Ovary (tissue), 9 donors: ENCODE measurements around the gene FZD8. TPM values are rescaled to one million over a fixed set of nuclear protein-coding genes. Genes with fewer than 3 reads are reported as not detected.

ENCODE experiments used
- DNase-seq, 5 donors: peaks; one replicate each; pipeline ENCODE4 v3.0.0-alpha.2; 2019 to 2020
- H3K27ac ChIP-seq, 2 donors: fragments of 200-600 bp; one replicate each; pipeline versions ENCODE4 v1.5.1 to v1.8.0; 2019 to 2022
- H3K27me3 ChIP-seq: fragments of 200-600 bp; one replicate; pipeline ENCODE4 v1.8.0; 2022
- H3K36me3 ChIP-seq: fragments of 200-600 bp; sonication (generic); one replicate; pipeline ENCODE4 v1.5.1; 2019
- H3K4me1 ChIP-seq: one replicate; pipeline ENCODE4 v1.8.1; 2013; ENCODE audit warnings: mild to moderate bottlenecking, moderate library complexity; ENCODE audit not compliant: insufficient read depth
- H3K4me3 ChIP-seq: fragments of 200-600 bp; sonication (generic); one replicate; pipeline ENCODE4 v1.5.1; 2017
- H3K9me3 ChIP-seq, 2 donors: fragments of 200-600 bp in 1 of 2; sonication (generic) in 1 of 2; one replicate each; pipeline versions ENCODE4 v1.5.1 to v1.8.1; 2013 to 2019; ENCODE audit warnings: mild to moderate bottlenecking in 1 of 2, moderate library complexity in 1 of 2
- CTCF ChIP-seq, 3 donors: fragments of 450-650 bp in 2 of 3; fragments of 200-600 bp in 1 of 3; IDR thresholded peaks; one replicate each; pipeline versions ENCODE4 v1.5.1 to v1.8.0; 2016 to 2022; ENCODE audit warnings: antibody characterized with exemption in 3 of 3, mild to moderate bottlenecking in 1 of 3
- EP300 ChIP-seq: sonication (generic); formaldehyde crosslinking; IDR thresholded peaks from one replicate; pipeline ENCODE4 v1.6.1; 2017; ENCODE audit warnings: antibody characterized with exemption
- POLR2A ChIP-seq: fragments of 450-650 bp; IDR thresholded peaks from one replicate; pipeline ENCODE4 v1.6.1; 2017; ENCODE audit warnings: antibody characterized with exemption, mild to moderate bottlenecking, moderate library complexity
- WGBS, 3 donors: extraction: QIAGEN DNeasy Blood & Tissue Kit in 1 of 3; methylation state at CpG; one replicate each; pipeline versions ENCODE4 v1.1.5 to v1.1.7; 2013 to 2017; 5-methylcytosine and 5-hydroxymethylcytosine counted together
- intact Hi-C, 4 donors: fragments of 100-400 bp; cut with DNase I; formaldehyde crosslinking; loops; one replicate each; pipeline versions ENCODE4 v1.11.0 to v1.15.1; 2022 to 2023
- polyA plus RNA-seq, 2 donors: library from polyadenylated mRNA; stranded (reverse); fragments of 200-250 nt in 1 of 2; fragments of 350-450 nt in 1 of 2; fragmentation: Illumina TruSeq in 1 of 2; extraction: RNeasy Lipid Tissue Mini Kit (QIAGEN cat#74804) in 1 of 2; gene quantifications; one replicate each; pipeline ENCODE4 v1.2.3, GENCODE V29; 2013 to 2014
- total RNA-seq, 7 donors: library from RNA; depleted of rRNA in 2 of 7; stranded (reverse); fragments of >200 nt in 2 of 7; fragmentation: NEBNext Ultra II Directional in 3 of 7; extraction: Animal tissue kit (Norgen Biotek cat#: 25700) in 3 of 7; gene quantifications; one replicate each; pipeline versions ENCODE4 v1.1.0 to v1.2.4, GENCODE V29; 2016 to 2023
- donor health status: DM: no; HTN: no; CAD: no; lungs with moderate emphysema.
- donor health status: DM: no; HTN: no; CAD: no.
- donor health status: Bipolar disorder and iron deficiency.
- donor health status: DM: yes; HTN: yes; CAD: no.
- donor health status: DM: no; HTN: no; CAD: no.
- donor health status: DM: yes; HTN: yes; CAD: no.

The FZD8 gene
- total and polyA plus RNA-seq, 9 donors, result 1.4 to 14.9 (median 3.4) TPM

- H3K9me3 ChIP-seq, result peaks cover 0 to 2% of the 10 kb centered on the region in 2 donors
- no peaks in the 10 kb centered on the region for H3K27me3 ChIP-seq
- no peaks in the 10 kb centered on the region for H3K4me1 ChIP-seq
- no peak within 1 kb of the TSS for H3K27ac ChIP-seq
- H3K36me3 ChIP-seq, result no peaks in the 10 kb centered on the region
- WGBS, 3 donors, result 69 to 73% (median 72%) methylated on average over 8 of the region's 8 CpGs
- intact Hi-C loops, result no loop called here
- TF ChIP-seq EP300 (no peak), POLR2A (no peak), CTCF (IDR thresholded peaks at IDR 0.05) (no peak)
- DNase-seq, result no peak
- no peak within 1 kb of the TSS for H3K4me3 ChIP-seq
Observed at GRCh38 chr10:35605191-35605590, 36.9 kb downstream of the FZD8 start, which contains the start of gene GJD4. Gene GJD4, plus strand, starts transcription at chr10:35605341. Its CDS starts 227 bp downstream, at chr10:35605568.

- no peak for DNase-seq
- Histone ChIP-seq H3K27ac (no peak overlapping the region), H3K4me1 (no peaks in the 10 kb centered on the region), H3K27me3 (no peaks in the 10 kb centered on the region), H3K36me3 (no peaks in the 10 kb centered on the region), H3K9me3 (no peaks in the 10 kb centered on the region), H3K4me3 (no peak overlapping the region)
- 55 to 65% (median 64%) methylated on average over 2 of the region's 2 CpGs for WGBS, 3 donors
- no peak for TF ChIP-seq CTCF (IDR thresholded peaks at IDR 0.05)
- no peak for TF ChIP-seq EP300
- TF ChIP-seq POLR2A, result no peak
- intact Hi-C loops, result no loop called here
Observed at GRCh38 chr10:35600193-35600592, 41.9 kb downstream of the FZD8 start.

- intact Hi-C loops, result no loop called here
- TF ChIP-seq EP300, result no peak
- peak in 1 of 3 donors; percentile 15 for TF ChIP-seq CTCF (IDR thresholded peaks at IDR 0.05)
- WGBS, 3 donors, result 26 to 35% (median 28%) methylated on average over 6 of the region's 6 CpGs
- H3K9me3 ChIP-seq, result no peaks in the 10 kb centered on the region
- no peaks in the 10 kb centered on the region for H3K27me3 ChIP-seq
- no peak for DNase-seq
- no peak overlapping the region for H3K27ac ChIP-seq
- H3K4me3 ChIP-seq, result no peak overlapping the region
- no peaks in the 10 kb centered on the region for H3K4me1 ChIP-seq
- H3K36me3 ChIP-seq, result no peaks in the 10 kb centered on the region
Observed at GRCh38 chr10:35598379-35598778, 43.7 kb downstream of the FZD8 start.

GRCh38 chr10:35595106-35595505, 47.0 kb downstream of the FZD8 start:
- DNase-seq, result no peak
- no peak for TF ChIP-seq EP300
- no peak for TF ChIP-seq POLR2A
- no peak for TF ChIP-seq CTCF (IDR thresholded peaks at IDR 0.05)
- intact Hi-C loops, result no loop called here
- Histone ChIP-seq H3K27me3 (no peaks in the 10 kb centered on the region), H3K36me3 (no peaks in the 10 kb centered on the region), H3K9me3 (no peaks in the 10 kb centered on the region), H3K4me3 (no peak overlapping the region), H3K4me1 (no peaks in the 10 kb centered on the region), H3K27ac (no peak overlapping the region)
- WGBS, 3 donors, result 30 to 43% (median 38%) methylated on average over 3 of the region's 3 CpGs
